Measurements from ENCODE around the gene CPPED1. TPM values are rescaled to one million over a fixed set of nuclear protein-coding genes. Genes with fewer than 3 reads are reported as not detected.

Gene CPPED1
- total RNA-seq, 2 donors from 2014 or later, result 11.3 to 26.8 TPM

- Mint-ChIP-seq H3K27me3 (peaks cover 16 to 17% of the 10 kb centered on the region in 2 donors), H3K27ac (no peak overlapping the region), H3K9me3 (no peaks in the 10 kb centered on the region), H3K4me3 (peak overlapping the region; percentile 2), H3K4me1 (ENCODE audit: low read depth in 2 of 2) (peaks cover 7 to 15% of the 10 kb centered on the region in 2 donors), H3K36me3 (no peaks in the 10 kb centered on the region)
- ATAC-seq (no peak), DNase-seq (ENCODE audit: low spot score) (no peak)
These were observed 157.6 kb downstream of the CPPED1 start for GRCh38 chr16:12646098-12646489.

GRCh38 chr16:12643034-12643455 lies 160.6 kb downstream of the CPPED1 start:
- peaks cover 7 to 10% of the 10 kb centered on the region in 2 donors for H3K27me3 Mint-ChIP-seq
- H3K9me3 Mint-ChIP-seq, result no peaks in the 10 kb centered on the region
- no peak overlapping the region for H3K27ac Mint-ChIP-seq
- no peaks in the 10 kb centered on the region for H3K36me3 Mint-ChIP-seq
- H3K4me1 Mint-ChIP-seq (ENCODE audit: low read depth in 2 of 2), result peaks cover 7 to 15% of the 10 kb centered on the region in 2 donors
- peak in 1 of 2 donors; percentile 17 for ATAC-seq
- DNase-seq (ENCODE audit: low spot score), result no peak
- no peak overlapping the region for H3K4me3 Mint-ChIP-seq

GRCh38 chr16:12639044-12639443 lies 164.6 kb downstream of the CPPED1 start:
- ATAC-seq (no peak), DNase-seq (ENCODE audit: low spot score) (no peak)
- no peak overlapping the region for H3K4me3 Mint-ChIP-seq
- peaks cover 0 to 5% of the 10 kb centered on the region in 2 donors for H3K27me3 Mint-ChIP-seq
- H3K36me3 Mint-ChIP-seq, result no peaks in the 10 kb centered on the region
- no peaks in the 10 kb centered on the region for H3K4me1 Mint-ChIP-seq (ENCODE audit: low read depth in 2 of 2)
- no peaks in the 10 kb centered on the region for H3K9me3 Mint-ChIP-seq
- H3K27ac Mint-ChIP-seq, result no peak overlapping the region

GRCh38 chr16:12637002-12637401 lies 166.7 kb downstream of the CPPED1 start:
- H3K27ac Mint-ChIP-seq, result no peak overlapping the region
- no peaks in the 10 kb centered on the region for H3K4me1 Mint-ChIP-seq (ENCODE audit: low read depth in 2 of 2)
- DNase-seq (ENCODE audit: low spot score) (no peak), ATAC-seq (no peak)
- no peak overlapping the region for H3K4me3 Mint-ChIP-seq
- no peaks in the 10 kb centered on the region for H3K36me3 Mint-ChIP-seq
- peaks cover 0 to 2% of the 10 kb centered on the region in 2 donors for H3K27me3 Mint-ChIP-seq
- H3K9me3 Mint-ChIP-seq, result no peaks in the 10 kb centered on the region

- Mint-ChIP-seq H3K4me1 (ENCODE audit: low read depth in 2 of 2) (no peaks in the 10 kb centered on the region), H3K36me3 (no peaks in the 10 kb centered on the region), H3K4me3 (no peak overlapping the region), H3K27ac (no peak overlapping the region), H3K9me3 (no peaks in the 10 kb centered on the region), H3K27me3 (peaks cover 0 to 2% of the 10 kb centered on the region in 2 donors)
- DNase-seq (ENCODE audit: low spot score) (no peak), ATAC-seq (no peak)
These were observed 174.4 kb downstream of the CPPED1 start for GRCh38 chr16:12629271-12629670.

GRCh38 chr16:12628536-12628935 lies 175.2 kb downstream of the CPPED1 start:
- Mint-ChIP-seq H3K4me3 (no peak overlapping the region), H3K36me3 (no peaks in the 10 kb centered on the region), H3K27me3 (peaks cover 0 to 2% of the 10 kb centered on the region in 2 donors), H3K4me1 (ENCODE audit: low read depth in 2 of 2) (no peaks in the 10 kb centered on the region), H3K9me3 (no peaks in the 10 kb centered on the region), H3K27ac (no peak overlapping the region)
- ATAC-seq (no peak), DNase-seq (ENCODE audit: low spot score) (no peak)

- Mint-ChIP-seq H3K4me3 (no peak overlapping the region), H3K27me3 (peaks cover 0 to 2% of the 10 kb centered on the region in 2 donors), H3K9me3 (no peaks in the 10 kb centered on the region), H3K4me1 (ENCODE audit: low read depth in 2 of 2) (no peaks in the 10 kb centered on the region), H3K36me3 (no peaks in the 10 kb centered on the region), H3K27ac (no peak overlapping the region)
- DNase-seq (ENCODE audit: low spot score), result no peak
- ATAC-seq, result no peak
These were observed 176.3 kb downstream of the CPPED1 start for GRCh38 chr16:12627394-12627793.

GRCh38 chr16:12626411-12626810 lies 177.3 kb downstream of the CPPED1 start:
- DNase-seq (ENCODE audit: low spot score) (no peak), ATAC-seq (no peak)
- Mint-ChIP-seq H3K27me3 (peaks cover 0 to 4% of the 10 kb centered on the region in 2 donors), H3K27ac (no peak overlapping the region), H3K9me3 (no peaks in the 10 kb centered on the region), H3K4me3 (no peak overlapping the region), H3K4me1 (ENCODE audit: low read depth in 2 of 2) (no peaks in the 10 kb centered on the region), H3K36me3 (no peaks in the 10 kb centered on the region)

GRCh38 chr16:12625716-12626115 lies 178.0 kb downstream of the CPPED1 start:
- no peak overlapping the region for H3K27ac Mint-ChIP-seq
- H3K4me3 Mint-ChIP-seq, result no peak overlapping the region
- H3K4me1 Mint-ChIP-seq (ENCODE audit: low read depth in 2 of 2), result no peaks in the 10 kb centered on the region
- H3K27me3 Mint-ChIP-seq, result peaks cover 0 to 5% of the 10 kb centered on the region in 2 donors
- no peaks in the 10 kb centered on the region for H3K36me3 Mint-ChIP-seq
- peak in 1 of 2 donors; percentile 24 for ATAC-seq
- DNase-seq (ENCODE audit: low spot score), result no peak
- H3K9me3 Mint-ChIP-seq, result no peaks in the 10 kb centered on the region

GRCh38 chr16:12625068-12625467 lies 178.6 kb downstream of the CPPED1 start:
- peak in 1 of 2 donors; percentile 31 for ATAC-seq
- peaks cover 0 to 5% of the 10 kb centered on the region in 2 donors for H3K27me3 Mint-ChIP-seq

GRCh38 chr16:12620150-12620549 lies 183.5 kb downstream of the CPPED1 start:
- DNase-seq (ENCODE audit: low spot score), result no peak
- Mint-ChIP-seq H3K4me3 (no peak overlapping the region), H3K4me1 (ENCODE audit: low read depth in 2 of 2) (no peaks in the 10 kb centered on the region)

More at GRCh38 chr16:12625068-12625467, 178.6 kb downstream of the CPPED1 start:
- H3K27ac Mint-ChIP-seq, result no peak overlapping the region
- no peaks in the 10 kb centered on the region for H3K9me3 Mint-ChIP-seq
- no peak overlapping the region for H3K4me3 Mint-ChIP-seq
- H3K4me1 Mint-ChIP-seq (ENCODE audit: low read depth in 2 of 2), result no peaks in the 10 kb centered on the region
- H3K36me3 Mint-ChIP-seq, result no peaks in the 10 kb centered on the region
- DNase-seq (ENCODE audit: low spot score), result no peak

GRCh38 chr16:12618515-12618914 lies 185.2 kb downstream of the CPPED1 start:
- DNase-seq (ENCODE audit: low spot score) (no peak), ATAC-seq (no peak)
- H3K9me3 Mint-ChIP-seq, result no peaks in the 10 kb centered on the region
- no peak overlapping the region for H3K4me3 Mint-ChIP-seq
- H3K36me3 Mint-ChIP-seq, result no peaks in the 10 kb centered on the region
- peaks cover 16 to 19% of the 10 kb centered on the region in 2 donors for H3K27me3 Mint-ChIP-seq
- H3K4me1 Mint-ChIP-seq (ENCODE audit: low read depth in 2 of 2), result peaks cover 4% of the 10 kb centered on the region in 2 donors
- H3K27ac Mint-ChIP-seq, result no peak overlapping the region

More at GRCh38 chr16:12620150-12620549, 183.5 kb downstream of the CPPED1 start:
- ATAC-seq, result no peak
- Mint-ChIP-seq H3K27me3 (peaks cover 6 to 7% of the 10 kb centered on the region in 2 donors), H3K36me3 (no peaks in the 10 kb centered on the region), H3K27ac (no peak overlapping the region), H3K9me3 (no peaks in the 10 kb centered on the region)

GRCh38 chr16:12617401-12617819 lies 186.3 kb downstream of the CPPED1 start:
- ATAC-seq (no peak), DNase-seq (ENCODE audit: low spot score) (no peak)
- Mint-ChIP-seq H3K9me3 (no peaks in the 10 kb centered on the region), H3K27ac (no peak overlapping the region), H3K36me3 (no peaks in the 10 kb centered on the region), H3K27me3 (peaks cover 27 to 29% of the 10 kb centered on the region in 2 donors), H3K4me3 (no peak overlapping the region), H3K4me1 (ENCODE audit: low read depth in 2 of 2) (peaks cover 6 to 7% of the 10 kb centered on the region in 2 donors)

GRCh38 chr16:12614662-12615278 lies 188.9 kb downstream of the CPPED1 start:
- peaks cover 6 to 7% of the 10 kb centered on the region in 2 donors for H3K4me1 Mint-ChIP-seq (ENCODE audit: low read depth in 2 of 2)
- H3K4me3 Mint-ChIP-seq, result no peak overlapping the region
- peaks cover 32 to 37% of the 10 kb centered on the region in 2 donors for H3K27me3 Mint-ChIP-seq
- H3K36me3 Mint-ChIP-seq, result no peaks in the 10 kb centered on the region
- DNase-seq (ENCODE audit: low spot score), result no peak
- H3K27ac Mint-ChIP-seq, result no peak overlapping the region
- ATAC-seq, result no peak
- H3K9me3 Mint-ChIP-seq, result no peaks in the 10 kb centered on the region

Measured in natural killer cell treated with Interleukin-12 subunit alpha and Interleukin-12 subunit beta and Interleukin-15 and Interleukin-18, amount 100 ng/mL, for 72 hours (primary cell).